WTC11 (cell line): ENCODE measurements around the gene DIS3. TPM values are rescaled to one million over a fixed set of nuclear protein-coding genes. Genes with fewer than 3 reads are reported as not detected.

Source experiments
- ATAC-seq: fragments of 200-7000 bp; cut with Tn5 transposase; 2 replicates; pipeline ENCODE4 v1.10.0; 2021; ENCODE audit warnings: mild to moderate bottlenecking, moderate library complexity
- CTCF ChIA-PET: fragments of 300-600 bp; sonication (Branson Sonifier 250); formaldehyde crosslinking; loops from one replicate; lab custom pipeline; 2021; ENCODE audit warnings: antibody characterized with exemption; lab: Charles Lee
- POLR2A ChIA-PET: fragments of 350-600 bp; sonication (Branson Sonifier 250); formaldehyde crosslinking; loops from one replicate; lab custom pipeline; 2021; ENCODE audit warnings: antibody characterized with exemption; lab: Charles Lee
- DNase-seq: peaks from one replicate; pipeline ENCODE4 v3.0.0; 2021; ENCODE audit warnings: low spot score
- H3K27ac Mint-ChIP-seq: 2 replicates; pipeline ENCODE4 v1.8.0; 2021; ENCODE audit warnings: mixed read lengths
- H3K27me3 Mint-ChIP-seq: 2 replicates; pipeline ENCODE4 v1.8.0; 2021; ENCODE audit warnings: low read depth, mild to moderate bottlenecking, moderate library complexity, mixed read lengths
- H3K36me3 Mint-ChIP-seq: 2 replicates; pipeline ENCODE4 v1.8.0; 2021; ENCODE audit warnings: mixed read lengths
- H3K4me1 Mint-ChIP-seq: 2 replicates; pipeline ENCODE4 v1.8.0; 2022; ENCODE audit warnings: mixed read lengths
- H3K4me3 Mint-ChIP-seq: 2 replicates; pipeline ENCODE4 v1.8.0; 2021; ENCODE audit warnings: mild to moderate bottlenecking, moderate library complexity, mixed read lengths
- H3K9me3 Mint-ChIP-seq: 2 replicates; pipeline ENCODE4 v1.8.0; 2021; ENCODE audit warnings: mixed read lengths
- ATF1 ChIP-seq: sonication (generic); formaldehyde crosslinking; IDR thresholded peaks from 2 replicates; pipeline ENCODE4 v1.8.1; 2023; ENCODE audit warnings: mild to moderate bottlenecking, moderate library complexity, missing genetic modification reagents
- E2F5 ChIP-seq: sonication (generic); formaldehyde crosslinking; IDR thresholded peaks from 2 replicates; pipeline ENCODE4 v1.8.1; 2022; ENCODE audit warnings: mild to moderate bottlenecking, moderate library complexity, missing genetic modification reagents
- EMX1 ChIP-seq: fragments of 250-450 bp; sonication (Bioruptor Pico); IDR thresholded peaks from 2 replicates; pipeline ENCODE4 v1.8.0; 2021; ENCODE audit warnings: mild to moderate bottlenecking
- GABPB1 ChIP-seq: sonication (generic); formaldehyde crosslinking; IDR thresholded peaks from 2 replicates; pipeline ENCODE4 v1.8.1; 2023; ENCODE audit warnings: mild to moderate bottlenecking, missing genetic modification reagents
- NFATC4 ChIP-seq: fragments of 250-450 bp; sonication (Bioruptor Pico); IDR thresholded peaks from 2 replicates; pipeline ENCODE4 v1.9.0; 2021; ENCODE audit warnings: mild to moderate bottlenecking
- NFE2L1 ChIP-seq: sonication (generic); formaldehyde crosslinking; IDR thresholded peaks from 2 replicates; pipeline ENCODE4 v1.8.1; 2023; ENCODE audit warnings: missing genetic modification reagents
- NR3C1 ChIP-seq: sonication (generic); formaldehyde crosslinking; conservative IDR thresholded peaks from 2 replicates; pipeline ENCODE4 v1.8.1; 2023; ENCODE audit warnings: low read depth, mild to moderate bottlenecking, missing genetic modification reagents
- RELA ChIP-seq: sonication (generic); formaldehyde crosslinking; IDR thresholded peaks from 2 replicates; pipeline ENCODE4 v1.8.1; 2022; ENCODE audit warnings: missing genetic modification reagents, mild to moderate bottlenecking, borderline replicate concordance
- ZNF219 ChIP-seq: sonication (generic); formaldehyde crosslinking; IDR thresholded peaks from 2 replicates; pipeline ENCODE4 v1.8.0; 2023; ENCODE audit warnings: missing genetic modification reagents, mild to moderate bottlenecking, borderline replicate concordance
- ZNF263 ChIP-seq: sonication (generic); formaldehyde crosslinking; IDR thresholded peaks from 2 replicates; pipeline ENCODE4 v1.8.1; 2022; ENCODE audit warnings: low read depth, mild to moderate bottlenecking, moderate library complexity, missing genetic modification reagents
- ZNF416 ChIP-seq: fragments of 250-450 bp; sonication (Bioruptor Pico); IDR thresholded peaks from 2 replicates; pipeline ENCODE4 v1.9.0; 2021; ENCODE audit warnings: mild to moderate bottlenecking, inconsistent platforms
- ZNF532 ChIP-seq: fragments of 250-450 bp; sonication (Bioruptor Pico); IDR thresholded peaks from 2 replicates; pipeline ENCODE4 v1.9.0; 2021; ENCODE audit warnings: mild to moderate bottlenecking, borderline replicate concordance
- total RNA-seq: library from RNA; stranded (reverse); gene quantifications from 3 replicates; pipeline ENCODE4 v1.2.3, GENCODE V29; 2021
- TF ChIP-seq, protein P1 (sequence below): sonication (generic); formaldehyde crosslinking; IDR thresholded peaks from 2 replicates; pipeline ENCODE4 v1.8.1; 2023; ENCODE audit warnings: mild to moderate bottlenecking, missing genetic modification reagents
- TF ChIP-seq, protein P2 (sequence below): sonication (generic); formaldehyde crosslinking; IDR thresholded peaks from 2 replicates; pipeline ENCODE4 v1.8.1; 2022; ENCODE audit warnings: missing genetic modification reagents, borderline replicate concordance
- TF ChIP-seq, protein P3 (sequence below): sonication (generic); formaldehyde crosslinking; IDR thresholded peaks from 2 replicates; pipeline ENCODE4 v1.8.0; 2022; ENCODE audit warnings: mild to moderate bottlenecking, missing genetic modification reagents

Gene DIS3
- total RNA-seq, 1 experiment from 2014 or later: 39.9 TPM

- TF ChIP-seq ZNF532 (CRISPR knock-in tag): no peak
- no peak for TF ChIP-seq ZNF416 (CRISPR knock-in tag)
- TF ChIP-seq, protein P1, sequence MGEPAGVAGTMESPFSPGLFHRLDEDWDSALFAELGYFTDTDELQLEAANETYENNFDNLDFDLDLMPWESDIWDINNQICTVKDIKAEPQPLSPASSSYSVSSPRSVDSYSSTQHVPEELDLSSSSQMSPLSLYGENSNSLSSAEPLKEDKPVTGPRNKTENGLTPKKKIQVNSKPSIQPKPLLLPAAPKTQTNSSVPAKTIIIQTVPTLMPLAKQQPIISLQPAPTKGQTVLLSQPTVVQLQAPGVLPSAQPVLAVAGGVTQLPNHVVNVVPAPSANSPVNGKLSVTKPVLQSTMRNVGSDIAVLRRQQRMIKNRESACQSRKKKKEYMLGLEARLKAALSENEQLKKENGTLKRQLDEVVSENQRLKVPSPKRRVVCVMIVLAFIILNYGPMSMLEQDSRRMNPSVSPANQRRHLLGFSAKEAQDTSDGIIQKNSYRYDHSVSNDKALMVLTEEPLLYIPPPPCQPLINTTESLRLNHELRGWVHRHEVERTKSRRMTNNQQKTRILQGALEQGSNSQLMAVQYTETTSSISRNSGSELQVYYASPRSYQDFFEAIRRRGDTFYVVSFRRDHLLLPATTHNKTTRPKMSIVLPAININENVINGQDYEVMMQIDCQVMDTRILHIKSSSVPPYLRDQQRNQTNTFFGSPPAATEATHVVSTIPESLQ: no peak
- TF ChIP-seq NR3C1 (CRISPR knock-in tag): no peak
These were observed 36.4 kb downstream of the DIS3 start (continued) for GRCh38 chr13:72745260-72745659.

DNA sequence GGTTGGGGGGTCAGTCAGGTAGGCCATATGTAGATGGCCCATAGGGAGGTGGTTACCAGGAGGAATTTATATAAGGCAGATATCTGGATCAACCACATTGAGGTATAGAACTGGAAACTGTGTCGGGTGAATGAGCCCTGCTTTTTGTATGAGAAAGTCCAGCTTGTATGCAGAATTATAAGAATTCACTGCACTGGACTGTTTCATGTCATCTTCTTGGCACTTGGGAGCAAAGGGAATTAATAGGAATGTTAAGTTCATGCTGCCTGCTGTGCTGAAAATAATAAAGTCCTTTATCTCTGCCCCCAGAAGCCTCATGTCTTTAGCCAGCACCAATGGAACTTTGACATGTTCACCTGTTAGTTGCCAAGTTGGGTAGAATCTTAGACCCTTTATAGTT lies 41.7 kb downstream of the DIS3 start:
- no peaks in the 10 kb centered on the region for H3K9me3 Mint-ChIP-seq
- no peak overlapping the region for H3K27ac Mint-ChIP-seq
- ATAC-seq (no peak), DNase-seq (no peak)
- H3K36me3 Mint-ChIP-seq: peaks cover 39% of the 10 kb centered on the region
- POLR2A ChIA-PET: no interaction called here
- TF ChIP-seq ATF1 (CRISPR knock-in tag) (no peak), EMX1 (no peak), NFE2L1 (CRISPR knock-in tag) (no peak), NFATC4 (no peak), RELA (CRISPR knock-in tag) (no peak), E2F5 (no peak), ZNF263 (CRISPR knock-in tag) (no peak), ZNF219 (no peak), GABPB1 (no peak)
- TF ChIP-seq, protein P2, sequence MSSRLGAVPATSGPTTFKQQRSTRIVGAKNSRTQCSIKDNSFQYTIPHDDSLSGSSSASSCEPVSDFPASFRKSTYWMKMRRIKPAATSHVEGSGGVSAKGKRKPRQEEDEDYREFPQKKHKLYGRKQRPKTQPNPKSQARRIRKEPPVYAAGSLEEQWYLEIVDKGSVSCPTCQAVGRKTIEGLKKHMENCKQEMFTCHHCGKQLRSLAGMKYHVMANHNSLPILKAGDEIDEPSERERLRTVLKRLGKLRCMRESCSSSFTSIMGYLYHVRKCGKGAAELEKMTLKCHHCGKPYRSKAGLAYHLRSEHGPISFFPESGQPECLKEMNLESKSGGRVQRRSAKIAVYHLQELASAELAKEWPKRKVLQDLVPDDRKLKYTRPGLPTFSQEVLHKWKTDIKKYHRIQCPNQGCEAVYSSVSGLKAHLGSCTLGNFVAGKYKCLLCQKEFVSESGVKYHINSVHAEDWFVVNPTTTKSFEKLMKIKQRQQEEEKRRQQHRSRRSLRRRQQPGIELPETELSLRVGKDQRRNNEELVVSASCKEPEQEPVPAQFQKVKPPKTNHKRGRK (CRISPR knock-in tag): no peak
- TF ChIP-seq, protein P1: no peak
- TF ChIP-seq, protein P3, sequence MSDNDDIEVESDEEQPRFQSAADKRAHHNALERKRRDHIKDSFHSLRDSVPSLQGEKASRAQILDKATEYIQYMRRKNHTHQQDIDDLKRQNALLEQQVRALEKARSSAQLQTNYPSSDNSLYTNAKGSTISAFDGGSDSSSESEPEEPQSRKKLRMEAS: no peak
- TF ChIP-seq, all 79 proteins: peak for 0
- H3K27me3 Mint-ChIP-seq: no peaks in the 10 kb centered on the region
- H3K4me3 Mint-ChIP-seq: no peak overlapping the region
- H3K4me1 Mint-ChIP-seq: no peaks in the 10 kb centered on the region
- CTCF ChIA-PET: no interaction called here
